Neural progenitor cell (in vitro differentiated cells): ENCODE measurements around the gene WDR33.

Source experiments
- CTCF ChIP-seq: fragments of 200-600 bp; sonication (generic); IDR thresholded peaks from 2 replicates; pipeline ENCODE4 v1.5.1; 2017; ENCODE audit warnings: antibody characterized with exemption, mild to moderate bottlenecking
- EZH2 ChIP-seq: fragments of 200-600 bp; sonication (generic); IDR thresholded peaks from 2 replicates; pipeline ENCODE4 v1.6.1; 2017; ENCODE audit warnings: antibody characterized with exemption, mild to moderate bottlenecking, moderate library complexity

GRCh38 chr2:127763776-127764175 is 47.2 kb downstream of the WDR33 start:
- TF ChIP-seq CTCF (no peak), EZH2 (no peak)
